Loucy (cell line): Measurements from ENCODE around the gene ZSCAN5B.
"Not testable (repeated sequence)": the region's sequence is repeated elsewhere in the genome, so short reads cannot be mapped to it uniquely, and the experiment has no call there.

Experiments
- EZH2phosphoT487 ChIP-seq: fragments of 200-600 bp; IDR thresholded peaks from 2 replicates; pipeline ENCODE4 v1.6.1; 2018; ENCODE audit warnings: antibody characterized with exemption, mild to moderate bottlenecking, moderate library complexity, borderline replicate concordance
- TF ChIP-seq, protein P1 (sequence below): fragments of 200-600 bp; sonication (generic); conservative IDR thresholded peaks from 2 replicates; pipeline ENCODE4 v1.5.1; 2014; ENCODE audit warnings: mild to moderate bottlenecking, antibody characterized with exemption, low read length

DNA sequence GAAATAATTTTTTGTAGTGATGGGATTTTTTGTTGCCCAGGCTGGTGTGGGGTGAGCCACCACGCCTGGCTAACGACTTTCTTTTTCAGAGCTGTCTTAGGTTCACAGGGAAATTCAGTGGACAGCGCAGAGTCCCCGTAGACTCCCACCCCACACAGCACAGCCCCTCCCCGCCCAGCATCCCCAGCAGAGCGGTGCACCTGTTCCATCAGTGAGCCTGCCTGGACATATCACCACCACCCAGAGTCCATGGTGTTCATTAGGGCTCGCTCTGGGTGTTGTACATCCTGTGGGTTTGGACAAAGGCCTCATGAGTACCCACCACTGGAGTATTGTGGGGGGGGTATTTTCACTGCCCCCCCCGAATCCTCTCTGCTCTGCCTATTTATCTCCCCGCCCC lies 12.5 kb upstream of the ZSCAN5B start:
- TF ChIP-seq, protein P1, sequence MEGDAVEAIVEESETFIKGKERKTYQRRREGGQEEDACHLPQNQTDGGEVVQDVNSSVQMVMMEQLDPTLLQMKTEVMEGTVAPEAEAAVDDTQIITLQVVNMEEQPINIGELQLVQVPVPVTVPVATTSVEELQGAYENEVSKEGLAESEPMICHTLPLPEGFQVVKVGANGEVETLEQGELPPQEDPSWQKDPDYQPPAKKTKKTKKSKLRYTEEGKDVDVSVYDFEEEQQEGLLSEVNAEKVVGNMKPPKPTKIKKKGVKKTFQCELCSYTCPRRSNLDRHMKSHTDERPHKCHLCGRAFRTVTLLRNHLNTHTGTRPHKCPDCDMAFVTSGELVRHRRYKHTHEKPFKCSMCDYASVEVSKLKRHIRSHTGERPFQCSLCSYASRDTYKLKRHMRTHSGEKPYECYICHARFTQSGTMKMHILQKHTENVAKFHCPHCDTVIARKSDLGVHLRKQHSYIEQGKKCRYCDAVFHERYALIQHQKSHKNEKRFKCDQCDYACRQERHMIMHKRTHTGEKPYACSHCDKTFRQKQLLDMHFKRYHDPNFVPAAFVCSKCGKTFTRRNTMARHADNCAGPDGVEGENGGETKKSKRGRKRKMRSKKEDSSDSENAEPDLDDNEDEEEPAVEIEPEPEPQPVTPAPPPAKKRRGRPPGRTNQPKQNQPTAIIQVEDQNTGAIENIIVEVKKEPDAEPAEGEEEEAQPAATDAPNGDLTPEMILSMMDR = not testable (repeated sequence)
- TF ChIP-seq EZH2phosphoT487 = not testable (repeated sequence)
